Ramos (cell line): ENCODE results near the gene TPPP3.

ENCODE experiments used
- in situ Hi-C: fragments of 300-500 bp; cut with MboI; formaldehyde crosslinking; loops from one replicate; pipeline ENCODE4 v1.14.3; 2022; ENCODE audit warnings: low sequenced_read_pairs; ENCODE audit not compliant: unreplicated experiment

The TPPP3 gene

DNA sequence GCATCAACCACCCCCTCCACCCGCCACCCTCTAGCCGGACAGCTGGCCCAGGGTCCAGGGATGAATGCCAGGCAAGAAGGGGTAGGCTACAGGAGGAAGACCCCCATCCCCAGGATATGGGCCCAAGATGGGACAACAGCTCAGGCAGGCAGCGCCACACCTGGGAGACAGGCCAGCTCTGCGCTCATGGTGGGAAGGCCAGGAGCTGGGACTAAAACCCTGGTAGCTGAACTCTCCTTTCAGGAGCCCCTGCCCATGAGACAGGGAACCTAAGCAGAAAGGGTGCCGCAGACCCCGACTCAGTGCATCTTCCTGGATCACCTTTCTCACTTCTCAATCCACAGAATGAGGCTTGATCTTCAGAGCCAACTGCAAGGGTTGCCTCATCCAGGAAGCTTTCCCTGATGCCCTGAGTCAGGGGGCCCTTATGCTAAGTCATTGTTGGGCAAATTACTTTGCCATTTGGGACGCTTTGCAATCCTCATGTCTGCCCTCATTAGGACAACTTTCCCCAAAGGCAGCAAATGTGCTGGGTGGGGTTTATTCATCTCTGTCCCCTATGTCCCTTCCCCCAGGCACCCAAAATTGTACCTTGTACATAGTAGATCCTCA, 14.0 kb upstream of the TPPP3 start:
- in situ Hi-C loops = loop anchor here (25.0 kb wide), 1 partner anchor 445 kb away; the partner anchor contains the start of gene CES3

DNA sequence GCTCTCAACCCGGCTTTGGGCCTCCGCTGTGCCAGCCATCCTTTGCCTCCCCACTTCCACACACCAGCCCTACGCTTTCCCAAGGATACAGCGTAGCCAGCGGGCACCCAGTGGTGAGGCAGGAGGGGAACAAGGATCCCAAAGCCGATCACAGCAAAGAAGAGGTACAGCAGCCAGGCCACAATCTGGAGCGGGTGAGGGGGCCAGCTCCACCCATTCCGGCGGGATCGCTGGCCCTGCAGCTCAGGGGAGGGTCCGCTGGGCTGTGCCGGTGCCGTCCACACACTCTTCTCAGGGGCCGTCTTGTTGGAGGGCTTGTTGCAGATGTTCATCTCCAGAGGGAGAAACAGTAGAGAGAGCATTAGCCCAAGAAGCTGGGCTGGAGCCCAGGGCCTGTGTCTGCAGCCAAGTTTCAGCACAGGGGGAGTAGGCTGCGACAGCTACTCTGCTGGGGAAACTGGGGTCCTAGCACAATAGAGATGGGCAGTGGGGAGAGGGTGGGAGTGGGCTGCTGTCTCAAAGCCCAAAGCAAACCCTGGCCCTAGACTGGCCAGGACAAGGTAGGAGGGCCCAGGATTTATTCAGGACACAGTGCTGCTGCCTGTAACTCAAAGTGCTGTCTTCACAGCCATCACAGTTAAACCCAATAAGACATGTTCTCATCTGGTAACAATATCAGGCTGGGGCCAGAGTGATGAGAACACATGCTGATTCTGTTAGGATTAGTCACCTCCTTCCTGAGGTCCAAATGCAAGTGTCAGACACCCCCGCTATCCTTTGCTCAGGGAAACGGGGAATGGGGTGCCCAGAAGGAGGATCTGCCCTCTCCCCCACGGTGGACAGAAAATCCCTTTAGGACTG, 13.0 kb upstream of the TPPP3 start:
- in situ Hi-C loops = loop anchor here (25.0 kb wide), 1 partner anchor 444 kb away; the partner anchor contains the start of gene CES3

- in situ Hi-C loops = loop anchor here (25.0 kb wide), 1 partner anchor 443 kb away; the partner anchor contains the start of gene CES3
Observed at GRCh38 chr16:67405336-67405735, 12.0 kb upstream of the TPPP3 start.

DNA sequence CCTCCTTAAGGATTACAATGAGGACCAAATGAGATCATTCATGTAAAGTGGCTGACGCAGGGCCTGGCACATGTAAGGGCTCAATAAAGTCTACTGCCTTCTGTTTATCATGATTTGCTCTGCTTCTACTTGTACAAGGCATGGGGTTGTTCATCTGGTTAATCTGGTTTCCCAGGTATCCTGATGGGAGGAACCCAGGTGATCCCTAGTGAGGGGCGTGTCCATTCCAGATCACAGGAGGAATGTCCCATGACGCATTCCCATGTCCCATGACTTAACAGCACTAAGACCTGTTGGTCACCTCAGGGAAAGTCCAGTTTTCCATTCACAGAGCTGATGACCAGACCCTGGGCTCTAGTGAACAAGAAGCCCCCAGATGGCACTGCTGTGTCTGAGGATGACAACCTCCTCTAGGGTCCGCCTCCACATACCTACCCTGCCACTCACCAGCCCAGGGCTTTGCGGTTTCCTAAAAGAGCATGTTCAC, 11.5 kb upstream of the TPPP3 start:
- in situ Hi-C loops = loop anchor here (25.0 kb wide), 1 partner anchor 442 kb away; the partner anchor contains the start of gene CES3

- in situ Hi-C loops = loop anchor here (25.0 kb wide), 1 partner anchor 442 kb away; the partner anchor contains the start of gene CES3
Observed at GRCh38 chr16:67403976-67404555, 10.8 kb upstream of the TPPP3 start.

DNA sequence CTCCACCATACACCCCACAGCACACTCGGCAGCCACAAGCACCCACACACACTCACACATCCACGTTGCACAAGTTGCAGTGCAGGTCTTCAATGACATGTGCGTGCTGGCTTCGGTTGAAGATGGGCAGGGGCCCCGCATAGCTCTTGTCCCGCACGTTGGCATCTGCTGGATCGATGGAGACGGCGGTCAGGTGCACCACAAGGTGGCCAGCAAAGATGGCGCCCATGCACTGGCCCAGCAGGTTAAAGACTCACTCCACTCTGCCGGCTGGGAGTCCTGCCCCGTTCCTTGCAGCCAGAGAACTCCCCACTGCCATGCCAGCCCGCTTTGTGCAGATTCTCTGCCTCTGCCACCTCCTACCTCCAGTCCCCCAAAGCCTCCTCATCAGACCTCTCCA, 7.6 kb upstream of the TPPP3 start:
- in situ Hi-C loops = loop anchor here (25.0 kb wide), 1 partner anchor 439 kb away; the partner anchor contains the start of gene CES3

- in situ Hi-C loops = loop anchor here (25.0 kb wide), 1 partner anchor 438 kb away; the partner anchor contains the start of gene CES3
Observed at GRCh38 chr16:67399749-67400704, 6.7 kb upstream of the TPPP3 start.

GRCh38 chr16:67399218-67399733, 6.0 kb upstream of the TPPP3 start:
- in situ Hi-C loops = no loop called here

- in situ Hi-C loops = no loop called here
Observed at GRCh38 chr16:67398546-67399217, 5.4 kb upstream of the TPPP3 start.

DNA sequence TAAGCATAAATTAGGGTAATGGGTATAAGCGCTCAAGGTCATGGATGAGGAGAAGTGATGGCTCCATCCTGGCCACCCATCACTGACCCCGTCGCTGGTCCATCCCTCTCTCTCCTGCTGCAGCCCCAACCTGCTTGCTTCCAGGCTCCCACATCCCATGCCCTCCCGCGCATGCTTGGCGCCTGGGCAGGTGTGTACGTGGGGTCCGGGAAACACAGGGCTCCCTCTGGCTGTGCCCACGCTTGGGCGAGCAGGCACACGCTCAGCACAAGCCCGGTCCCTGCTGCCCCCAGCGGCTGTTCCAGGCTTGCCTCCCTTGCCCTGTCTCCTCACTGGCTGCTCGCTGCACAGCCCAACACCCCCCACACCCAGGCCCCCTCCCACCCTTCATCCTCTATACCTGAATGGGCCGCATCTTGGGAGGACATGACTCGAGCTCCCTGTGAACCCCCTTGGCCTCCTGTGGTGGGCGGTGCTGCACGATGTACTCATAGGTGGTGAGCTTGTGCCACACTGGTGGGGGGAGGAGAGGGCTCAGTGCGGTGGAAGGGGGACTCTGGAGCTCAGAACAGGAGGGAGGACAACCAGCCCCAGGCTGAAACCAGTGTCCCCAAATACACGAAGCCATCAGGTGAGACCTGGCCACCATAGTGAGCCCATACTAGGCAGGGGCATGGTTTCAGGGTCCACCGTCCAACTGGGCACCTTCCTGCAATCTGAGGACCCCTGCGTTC, 4.7 kb upstream of the TPPP3 start:
- in situ Hi-C loops = no loop called here

GRCh38 chr16:67397036-67397801, 3.9 kb upstream of the TPPP3 start:
- in situ Hi-C loops = no loop called here

DNA sequence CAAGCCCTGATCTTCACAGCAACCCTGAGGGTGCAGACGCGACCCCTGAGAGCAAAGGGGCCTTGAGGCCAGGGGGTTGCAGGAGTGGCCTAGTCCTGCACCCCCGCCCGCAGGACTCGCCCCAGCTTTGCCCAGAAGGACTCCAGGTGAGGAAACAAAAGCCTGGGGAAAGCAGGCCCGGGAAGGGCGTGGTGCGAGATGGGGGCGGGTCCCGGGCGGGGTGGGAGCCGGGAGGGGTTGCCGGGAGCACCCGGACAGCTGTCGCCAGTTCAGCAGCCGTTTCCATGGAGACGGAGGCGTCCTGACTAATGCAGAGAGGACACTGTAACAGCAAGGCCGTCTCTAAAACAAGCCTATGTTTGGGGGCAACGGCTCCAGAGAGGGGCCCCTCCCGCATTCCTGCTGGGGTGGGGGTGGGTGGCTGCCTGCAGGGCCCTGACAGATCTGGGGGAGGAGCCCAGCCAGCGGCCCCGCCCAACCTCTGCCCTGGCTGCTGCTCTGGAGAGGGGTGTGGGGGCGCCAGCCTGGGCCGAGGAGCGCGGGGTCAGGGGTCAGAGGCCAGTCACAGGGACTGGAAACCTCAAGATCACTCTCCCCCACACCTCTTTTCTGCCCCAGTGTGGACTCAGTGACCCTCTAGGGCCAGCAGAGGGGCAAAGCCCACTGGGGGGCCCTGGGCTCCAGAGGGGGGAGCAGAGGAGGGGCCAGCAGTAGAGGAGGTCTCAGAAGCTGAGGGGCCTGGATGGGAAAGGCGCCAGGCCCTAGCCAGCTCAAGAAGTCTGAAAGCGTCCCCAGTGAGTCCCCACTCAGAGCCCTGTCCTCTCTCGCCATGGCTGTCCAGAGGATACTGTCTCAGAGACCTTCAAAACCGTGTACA, 3.1 kb upstream of the TPPP3 start:
- in situ Hi-C loops = no loop called here

- in situ Hi-C loops = no loop called here
Observed at GRCh38 chr16:67395458-67396158, 2.3 kb upstream of the TPPP3 start.

- in situ Hi-C loops = no loop called here
Observed at GRCh38 chr16:67395105-67395457, 1.8 kb upstream of the TPPP3 start.

GRCh38 chr16:67394155-67395104, 1.1 kb upstream of the TPPP3 start:
- in situ Hi-C loops = no loop called here
